Ovary (tissue), 3 donors: ENCODE results near the gene EPS8.

Experiments
- CTCF ChIP-seq, 3 donors: fragments of 450-650 bp in 2 of 3; fragments of 200-600 bp in 1 of 3; IDR thresholded peaks; one replicate each; pipeline versions ENCODE4 v1.5.1 to v1.8.0; 2016 to 2022; ENCODE audit warnings: antibody characterized with exemption in 3 of 3, mild to moderate bottlenecking in 1 of 3
- EP300 ChIP-seq: sonication (generic); formaldehyde crosslinking; IDR thresholded peaks from one replicate; pipeline ENCODE4 v1.6.1; 2017; ENCODE audit warnings: antibody characterized with exemption
- POLR2A ChIP-seq: fragments of 450-650 bp; IDR thresholded peaks from one replicate; pipeline ENCODE4 v1.6.1; 2017; ENCODE audit warnings: antibody characterized with exemption, mild to moderate bottlenecking, moderate library complexity
- donor health status: DM: no; HTN: no; CAD: no.

- TF ChIP-seq CTCF (IDR thresholded peaks at IDR 0.05) (no peak), POLR2A (no peak), EP300 (no peak)
Observed at GRCh38 chr12:15786772-15787171, 2.4 kb downstream of the EPS8 start.
